Activated CD4-positive, alpha-beta T cell treated with anti-CD3 and anti-CD28 coated beads, Interleukin-2, amount 50 U/mL, for 24 hours (primary cell): ENCODE data around the gene DLGAP5.

ENCODE experiments used
- DNase-seq, 2 donors: peaks; one replicate each; pipeline ENCODE4 v3.0.0-alpha.2; 2020; ENCODE audit warnings: low read depth in 1 of 2, low spot score in 1 of 2

The DLGAP5 gene, protein sequence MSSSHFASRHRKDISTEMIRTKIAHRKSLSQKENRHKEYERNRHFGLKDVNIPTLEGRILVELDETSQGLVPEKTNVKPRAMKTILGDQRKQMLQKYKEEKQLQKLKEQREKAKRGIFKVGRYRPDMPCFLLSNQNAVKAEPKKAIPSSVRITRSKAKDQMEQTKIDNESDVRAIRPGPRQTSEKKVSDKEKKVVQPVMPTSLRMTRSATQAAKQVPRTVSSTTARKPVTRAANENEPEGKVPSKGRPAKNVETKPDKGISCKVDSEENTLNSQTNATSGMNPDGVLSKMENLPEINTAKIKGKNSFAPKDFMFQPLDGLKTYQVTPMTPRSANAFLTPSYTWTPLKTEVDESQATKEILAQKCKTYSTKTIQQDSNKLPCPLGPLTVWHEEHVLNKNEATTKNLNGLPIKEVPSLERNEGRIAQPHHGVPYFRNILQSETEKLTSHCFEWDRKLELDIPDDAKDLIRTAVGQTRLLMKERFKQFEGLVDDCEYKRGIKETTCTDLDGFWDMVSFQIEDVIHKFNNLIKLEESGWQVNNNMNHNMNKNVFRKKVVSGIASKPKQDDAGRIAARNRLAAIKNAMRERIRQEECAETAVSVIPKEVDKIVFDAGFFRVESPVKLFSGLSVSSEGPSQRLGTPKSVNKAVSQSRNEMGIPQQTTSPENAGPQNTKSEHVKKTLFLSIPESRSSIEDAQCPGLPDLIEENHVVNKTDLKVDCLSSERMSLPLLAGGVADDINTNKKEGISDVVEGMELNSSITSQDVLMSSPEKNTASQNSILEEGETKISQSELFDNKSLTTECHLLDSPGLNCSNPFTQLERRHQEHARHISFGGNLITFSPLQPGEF

DNA sequence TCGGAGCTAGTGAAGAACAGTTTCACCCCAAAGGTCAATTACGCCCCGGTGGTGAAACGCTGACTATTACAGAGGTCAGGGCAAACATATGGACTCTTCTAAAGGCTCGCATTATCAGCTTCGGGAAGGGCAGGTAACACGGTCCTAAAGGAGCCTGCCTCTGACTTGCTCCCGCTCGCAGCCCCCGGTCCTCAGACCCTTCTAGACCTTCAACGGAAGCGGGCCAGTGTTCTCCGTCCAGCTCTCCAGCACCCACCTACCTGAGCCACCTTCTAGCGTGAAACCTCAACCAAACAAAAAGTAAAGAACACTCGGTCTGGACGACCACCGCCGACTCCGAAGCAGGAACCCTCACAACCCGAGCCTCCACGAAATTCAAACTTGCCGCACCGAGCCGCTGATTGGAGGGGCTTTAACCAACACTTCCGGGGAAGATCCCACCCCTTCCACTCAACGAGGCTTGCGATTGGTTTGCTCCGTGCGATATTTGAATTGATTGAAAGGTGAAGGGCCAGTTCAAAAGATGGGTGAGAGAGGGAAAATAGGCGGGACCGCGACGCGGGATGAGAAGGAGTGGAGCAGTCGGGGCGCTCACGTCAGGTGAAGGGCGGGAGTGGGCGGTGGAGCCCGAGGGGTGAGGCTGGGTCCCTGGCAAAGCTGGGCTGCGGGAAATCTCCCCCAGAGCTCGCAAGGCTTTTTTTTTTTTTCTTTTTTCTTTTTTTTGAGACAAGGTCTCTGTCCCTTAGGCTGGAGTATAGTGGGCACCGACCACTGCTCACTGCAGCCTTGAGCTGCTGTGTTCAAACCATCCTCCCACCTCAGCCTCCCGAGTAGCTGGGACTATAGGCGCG lies at the start of gene DLGAP5:
TSS of gene DLGAP5 (minus strand) at position 383 of the 851 bp plus-strand sequence. CDS start 2,406 bp downstream, outside the sequence.
- peak; percentile 67 to 91 for DNase-seq

DNA sequence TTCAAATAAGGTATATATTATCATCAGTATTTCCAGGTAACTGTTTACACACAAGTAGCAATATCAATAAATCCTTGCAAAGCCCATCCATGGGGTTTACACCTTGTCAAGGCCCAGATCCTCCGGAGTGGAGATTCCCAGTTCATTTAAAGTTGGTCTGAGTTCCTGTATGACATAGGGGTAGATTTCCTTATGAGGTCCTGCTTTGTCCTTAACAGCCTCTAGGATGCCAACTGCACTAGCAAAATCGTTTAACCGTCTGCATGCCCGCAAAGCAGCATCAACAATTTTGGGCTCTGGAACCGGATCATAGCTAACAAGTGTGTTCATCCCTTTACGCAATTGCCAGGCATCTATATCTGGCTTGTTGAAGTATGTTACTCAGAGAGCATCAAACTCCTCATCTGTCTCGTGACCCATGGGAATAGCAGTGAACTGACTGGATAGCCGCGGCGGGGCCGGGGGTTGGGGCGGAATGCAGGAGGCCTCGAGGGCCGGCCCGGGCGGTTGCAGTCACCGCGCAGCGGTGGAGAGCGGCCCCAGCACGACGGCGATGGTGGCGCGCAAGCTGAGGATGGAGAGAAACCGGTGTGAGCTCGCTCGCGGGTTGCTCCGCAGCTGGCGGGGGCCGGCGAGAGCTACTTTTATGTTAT lies 49.3 kb upstream of the DLGAP5 start:
- no peak for DNase-seq

DNA sequence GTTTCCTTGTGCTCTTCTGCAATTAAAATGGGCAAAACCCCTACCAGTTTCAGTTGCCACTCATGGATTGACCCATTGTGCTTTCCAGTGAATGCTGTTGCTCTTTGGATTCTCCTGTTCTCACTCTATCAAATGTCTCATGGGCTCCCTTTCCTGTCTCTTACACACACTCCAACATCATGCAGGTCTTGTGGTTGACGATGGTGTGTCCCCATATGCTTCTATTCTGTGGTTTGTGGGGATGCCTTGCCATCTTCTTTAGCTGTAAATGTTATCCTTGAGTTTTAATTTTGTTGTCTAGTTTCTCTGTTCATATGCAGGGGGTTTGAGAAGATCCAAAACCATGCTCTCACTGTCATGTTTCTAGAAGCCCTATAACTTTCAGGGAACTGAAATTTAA lies 47.9 kb upstream of the DLGAP5 start:
- no peak for DNase-seq

DNA sequence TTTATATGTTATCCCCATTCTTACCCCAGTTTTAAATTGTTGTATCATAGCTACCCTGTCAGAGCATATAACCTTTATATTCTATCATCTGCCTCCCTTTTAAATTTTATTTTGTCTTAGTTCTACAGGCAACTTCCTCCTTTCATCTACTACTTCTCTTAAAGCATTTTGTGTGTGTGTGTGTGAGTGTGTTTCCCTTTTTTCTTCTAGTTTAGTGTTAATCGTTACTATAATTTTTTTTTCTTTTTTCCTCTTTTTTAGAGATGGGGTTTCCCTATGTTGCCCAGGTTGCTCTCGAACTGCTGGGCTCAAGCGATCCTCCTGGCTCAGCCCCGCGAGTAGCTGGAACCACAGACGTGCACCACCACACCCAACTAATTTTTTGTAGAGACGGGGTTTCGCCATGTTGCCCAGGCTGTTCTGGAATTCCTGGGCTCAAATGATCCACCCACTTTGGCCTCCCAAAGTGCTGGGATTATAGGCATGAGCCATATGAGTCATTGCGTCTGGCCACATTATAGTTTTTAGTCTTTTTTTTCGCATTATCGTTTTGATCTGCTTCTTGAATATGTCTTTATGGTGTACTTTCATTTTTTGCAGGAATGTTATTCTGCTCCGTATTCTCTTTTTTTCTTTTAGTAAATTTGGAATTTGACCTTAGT lies 46.8 kb upstream of the DLGAP5 start:
- DNase-seq, result no peak

DNA sequence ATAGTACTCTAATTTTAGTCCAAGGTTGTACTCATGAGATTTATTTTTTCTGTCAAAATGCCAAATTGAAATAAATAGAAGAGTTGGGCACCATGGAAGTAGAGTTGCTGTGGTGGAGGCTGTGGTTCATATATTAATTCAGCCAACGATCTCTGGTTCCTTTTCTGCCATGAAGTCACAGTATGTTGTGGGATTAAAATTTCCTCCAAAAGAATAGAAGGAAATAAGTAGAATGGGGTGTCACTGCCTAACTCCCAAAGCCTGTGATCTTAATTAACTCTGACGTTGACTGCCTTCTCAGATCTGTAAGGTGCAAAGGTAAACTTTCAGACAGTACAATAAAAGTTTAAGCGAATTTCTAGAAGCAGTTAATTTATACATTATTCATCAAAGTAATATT lies 42.2 kb upstream of the DLGAP5 start:
- DNase-seq, result no peak

DNA sequence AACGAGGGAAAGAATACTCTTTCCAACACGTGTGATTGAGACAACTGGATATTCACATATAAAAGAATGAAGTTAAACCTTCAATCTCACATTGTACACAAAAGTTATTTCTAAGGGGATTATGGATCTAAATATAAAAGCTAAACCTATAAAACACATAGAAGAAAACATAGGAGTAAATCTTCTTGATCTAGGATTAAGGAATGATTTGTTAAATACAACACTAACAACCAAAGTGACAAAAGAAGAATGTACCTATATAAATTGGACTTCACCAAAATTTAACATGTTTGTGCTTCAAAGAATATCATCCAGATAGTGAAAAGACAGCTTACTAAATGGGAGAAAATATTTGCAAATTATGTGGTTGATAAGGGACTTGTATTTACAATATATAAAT lies 36.9 kb upstream of the DLGAP5 start:
- DNase-seq, result no peak

DNA sequence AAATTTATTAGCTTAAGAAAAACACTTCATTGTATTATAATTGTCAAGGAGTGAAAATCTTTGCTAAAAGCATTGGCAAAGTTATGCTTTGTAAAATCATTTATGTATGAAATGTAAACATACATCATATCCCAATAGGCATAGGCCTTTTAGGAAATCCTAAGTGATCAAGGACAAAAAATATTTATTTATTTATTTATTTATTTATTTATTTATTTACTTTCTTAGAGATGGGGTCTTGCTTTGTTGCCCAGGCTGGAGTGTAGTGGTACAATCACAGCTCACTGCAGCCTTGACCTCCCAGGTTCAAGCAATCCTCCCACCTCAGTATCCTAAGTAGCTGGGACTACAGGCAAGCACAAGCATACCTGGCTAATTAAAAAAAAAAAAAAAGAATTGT lies 32.0 kb upstream of the DLGAP5 start:
- DNase-seq, result no peak

DNA sequence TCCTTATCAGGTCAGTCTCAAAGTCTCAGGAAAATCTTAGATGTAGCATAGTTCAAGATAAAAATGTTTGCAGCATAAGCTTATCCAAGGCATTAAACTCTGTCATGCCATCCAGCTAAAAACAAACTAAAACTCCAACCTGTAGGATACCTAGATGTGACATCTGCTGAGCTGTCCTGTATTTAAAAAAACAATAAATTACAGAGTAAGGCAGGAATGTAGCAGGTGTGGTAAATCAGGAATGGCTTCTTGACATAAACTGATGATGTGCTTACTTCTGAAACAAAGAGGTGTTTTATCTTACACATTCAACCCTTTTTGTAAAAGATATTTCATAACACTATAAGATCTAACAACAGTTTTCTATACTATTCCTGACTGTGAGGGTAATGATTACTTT lies 30.6 kb upstream of the DLGAP5 start:
- no peak for DNase-seq

DNA sequence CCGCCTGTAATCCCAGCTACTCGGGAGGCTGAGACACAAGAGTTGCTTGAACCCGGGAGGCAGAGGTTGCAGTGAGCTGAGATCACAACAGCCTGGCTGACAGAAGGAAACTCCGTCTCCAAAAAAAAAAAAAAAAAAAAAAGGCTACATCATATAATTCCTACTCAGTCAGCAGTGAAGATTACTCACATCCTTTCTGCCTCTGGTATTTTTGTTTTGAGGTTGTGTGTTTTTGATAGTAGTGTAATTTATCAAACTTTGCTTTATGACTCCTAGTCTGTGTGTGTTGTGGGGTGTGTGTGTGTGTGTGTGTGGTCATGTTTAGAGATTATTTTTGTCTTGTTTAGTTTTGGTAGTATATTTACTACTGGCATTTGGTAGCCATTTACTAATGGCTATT lies 29.8 kb upstream of the DLGAP5 start:
- DNase-seq, result no peak

DNA sequence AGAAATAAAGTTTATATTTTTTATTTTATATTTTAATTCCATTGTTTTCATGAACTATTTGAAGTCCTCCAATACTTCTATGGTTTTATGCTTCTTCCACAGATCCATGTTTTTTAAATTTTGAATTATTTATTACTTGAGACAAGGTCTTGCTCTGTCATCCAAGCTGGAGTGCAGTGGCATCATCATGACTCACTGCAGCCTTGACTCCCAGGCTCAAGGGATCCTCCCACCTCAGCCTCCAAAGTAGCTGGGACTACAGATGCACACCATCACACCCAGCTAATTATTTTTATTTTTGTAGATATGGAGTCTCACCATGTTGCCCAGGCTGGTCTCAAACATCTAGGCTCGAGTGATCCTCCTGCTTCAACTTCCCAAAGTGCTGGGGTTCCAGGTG lies 28.8 kb upstream of the DLGAP5 start:
- DNase-seq, result no peak

DNA sequence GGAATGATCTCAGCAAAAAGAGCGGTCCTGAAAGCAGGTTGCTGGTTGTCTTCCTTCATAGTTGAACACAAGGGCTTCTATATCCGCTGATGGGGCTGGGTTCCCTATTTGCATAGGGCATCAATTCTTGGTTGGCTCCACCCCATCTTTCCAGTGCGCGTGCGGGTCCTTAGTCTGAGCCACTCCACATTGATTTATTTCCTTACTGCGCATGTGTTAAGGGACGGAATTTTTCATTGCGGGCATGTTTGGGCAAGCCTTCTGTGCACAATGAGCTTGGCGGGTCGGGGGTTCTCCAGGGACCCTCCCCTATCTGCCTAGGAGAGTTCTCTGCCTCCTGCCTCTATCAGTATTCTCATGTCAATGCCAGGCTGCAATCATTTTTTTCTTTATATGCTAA lies 21.2 kb upstream of the DLGAP5 start:
- no peak for DNase-seq

DNA sequence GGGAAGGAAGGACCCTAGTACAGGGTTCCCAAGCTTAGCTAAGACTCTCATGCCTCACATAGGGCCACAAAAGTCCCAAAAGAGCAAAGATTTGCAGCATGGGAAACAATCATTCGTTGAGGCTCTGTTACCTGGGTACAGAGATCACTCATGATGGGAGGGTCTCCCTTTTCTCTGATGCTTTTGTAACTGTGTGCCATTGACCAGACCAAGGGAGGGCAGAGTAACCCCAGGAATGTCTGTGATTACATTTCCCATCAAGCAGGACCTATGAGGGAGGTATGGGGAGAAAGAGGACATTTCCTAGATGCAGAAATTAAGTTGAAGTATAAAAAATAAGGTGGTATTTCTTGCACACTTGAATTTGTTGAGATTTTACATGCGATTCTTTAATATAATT lies 16.4 kb upstream of the DLGAP5 start:
- DNase-seq, result no peak

DNA sequence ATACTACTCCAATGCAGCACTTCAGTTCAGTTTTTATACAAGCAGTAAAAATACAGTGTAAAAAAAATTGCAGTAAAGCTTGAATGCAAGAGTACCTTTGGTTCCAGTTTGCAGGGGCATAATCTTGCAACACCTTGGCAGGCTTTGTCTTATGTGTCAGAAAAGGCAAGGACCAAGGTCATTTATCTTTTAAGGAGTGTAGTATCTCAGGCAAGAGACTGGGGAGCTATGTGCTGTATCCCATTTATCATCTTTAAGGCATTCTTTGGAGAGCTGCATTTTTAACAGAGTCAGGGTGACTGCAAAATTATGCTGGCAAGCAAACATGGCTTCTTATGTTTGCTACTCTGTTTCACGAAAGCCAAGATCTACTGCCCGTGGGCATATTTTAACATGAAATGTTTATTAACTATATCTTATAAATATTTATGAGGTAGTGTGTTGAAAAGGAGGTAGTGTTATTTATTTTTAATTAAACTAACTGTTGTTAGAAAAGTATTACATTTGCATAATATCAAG lies 14.8 kb upstream of the DLGAP5 start:
- DNase-seq, result no peak

DNA sequence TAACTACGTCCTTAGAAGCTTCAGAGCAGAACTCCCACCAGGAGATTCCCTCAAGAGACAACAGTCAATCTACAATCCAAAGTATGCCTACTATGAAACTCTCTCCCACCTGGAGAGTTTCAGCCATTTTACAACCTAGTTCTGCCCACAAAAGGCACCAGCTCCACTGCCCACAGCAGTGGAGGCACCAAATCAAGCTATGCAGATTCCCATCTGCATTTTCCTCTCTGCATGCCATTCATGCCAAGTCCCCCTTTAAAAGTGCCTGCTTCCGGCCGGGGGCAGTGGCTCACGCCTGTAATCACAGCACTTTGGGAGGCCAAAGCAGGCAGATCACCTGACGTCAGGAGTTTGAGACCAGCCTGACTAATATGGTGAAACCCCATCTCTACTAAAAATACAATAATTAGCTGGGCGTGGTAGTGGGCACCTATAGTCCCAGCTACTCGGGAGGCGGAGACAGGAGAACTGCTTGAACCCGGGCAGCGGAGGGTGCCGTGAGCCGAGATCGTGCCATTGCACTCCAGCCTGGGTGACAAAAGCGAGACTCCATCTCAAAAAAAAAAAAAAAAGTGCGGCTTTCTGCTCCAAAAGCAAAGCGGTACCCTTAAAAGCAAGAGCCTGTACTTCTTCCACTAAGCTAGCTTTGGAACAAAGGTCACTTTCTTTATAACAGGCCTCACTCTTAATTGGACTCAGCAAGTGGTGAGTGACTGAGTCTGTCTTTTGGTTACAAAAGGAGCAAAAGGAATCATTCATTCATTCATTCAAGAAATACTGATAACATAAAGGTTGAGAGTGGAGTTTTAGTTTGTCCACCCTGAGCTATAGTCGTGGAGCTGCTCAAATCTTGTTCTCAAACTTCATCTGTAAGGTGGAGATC lies 10.1 kb upstream of the DLGAP5 start:
- DNase-seq, result no peak

DNA sequence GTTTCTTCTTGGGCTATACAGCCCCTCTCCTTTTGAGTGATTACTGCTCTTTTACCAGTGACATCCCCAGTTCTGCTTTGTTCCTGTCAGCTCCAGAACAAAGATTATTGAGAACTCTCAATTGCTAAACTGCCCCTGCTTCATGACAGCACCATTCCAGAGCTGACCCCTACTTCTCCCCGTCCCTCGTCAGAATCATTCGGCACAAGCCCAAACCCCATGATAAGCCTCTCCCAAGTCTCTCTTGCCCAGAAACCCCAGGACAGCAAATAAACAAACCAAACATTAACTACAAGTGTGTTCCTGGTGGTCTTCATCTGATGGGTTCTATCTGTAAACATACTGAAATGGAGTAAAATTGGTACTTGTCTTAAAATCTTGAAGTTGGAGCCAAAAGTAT lies 9.3 kb upstream of the DLGAP5 start:
- no peak for DNase-seq

DNA sequence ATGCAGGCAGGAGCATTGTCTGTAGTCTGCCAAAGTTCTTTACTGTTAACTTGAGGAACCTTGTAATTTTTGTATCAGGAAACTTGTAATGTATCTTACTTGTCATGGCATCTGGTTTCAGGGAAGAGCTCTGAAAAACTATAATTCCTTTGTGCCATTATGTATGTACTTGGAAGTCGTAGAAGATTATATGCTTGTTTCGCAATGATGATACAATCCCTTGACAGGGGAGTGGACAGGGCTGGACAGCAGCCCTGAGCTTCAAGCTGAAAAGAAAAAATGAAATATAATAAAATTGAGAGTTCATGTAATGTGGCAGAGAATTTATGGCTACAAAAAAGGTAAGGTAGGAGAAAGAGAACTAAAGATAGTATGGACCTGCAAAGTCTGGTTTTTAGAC lies 7.4 kb upstream of the DLGAP5 start:
- no peak for DNase-seq

DNA sequence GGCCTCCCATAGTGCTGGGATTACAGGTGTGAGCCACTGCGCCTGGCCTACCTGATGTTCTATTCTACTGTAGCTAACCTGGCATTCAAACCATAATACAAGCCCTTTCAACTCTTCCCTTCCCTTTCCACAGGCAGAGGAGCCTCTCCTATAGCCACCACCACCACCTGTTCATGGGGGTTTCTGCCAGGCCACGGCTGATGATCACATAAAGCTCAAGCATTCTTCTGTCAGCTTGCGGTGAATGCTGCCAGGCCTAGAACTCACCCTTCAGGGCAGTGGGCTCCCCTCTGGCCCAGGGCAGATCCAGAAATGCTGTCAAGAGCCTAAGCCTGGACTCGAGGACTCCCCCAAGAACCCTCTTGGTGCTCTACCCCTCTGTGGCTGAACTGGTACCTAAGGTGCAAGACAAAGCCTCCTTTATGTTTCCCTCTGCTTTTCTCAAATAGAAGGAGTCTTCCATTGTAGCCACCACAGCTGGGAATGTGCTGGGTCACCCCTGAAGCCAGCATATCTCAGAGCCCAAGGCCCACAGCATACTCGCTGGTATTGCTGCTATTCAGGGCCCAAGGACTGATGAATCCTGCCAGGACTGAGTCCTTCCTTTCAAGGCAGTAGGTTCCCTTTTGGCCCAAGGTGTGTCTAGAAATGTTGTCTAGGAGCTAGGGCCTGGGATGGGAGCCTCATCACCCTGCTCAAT lies 3.4 kb upstream of the DLGAP5 start:
- DNase-seq, result no peak

DNA sequence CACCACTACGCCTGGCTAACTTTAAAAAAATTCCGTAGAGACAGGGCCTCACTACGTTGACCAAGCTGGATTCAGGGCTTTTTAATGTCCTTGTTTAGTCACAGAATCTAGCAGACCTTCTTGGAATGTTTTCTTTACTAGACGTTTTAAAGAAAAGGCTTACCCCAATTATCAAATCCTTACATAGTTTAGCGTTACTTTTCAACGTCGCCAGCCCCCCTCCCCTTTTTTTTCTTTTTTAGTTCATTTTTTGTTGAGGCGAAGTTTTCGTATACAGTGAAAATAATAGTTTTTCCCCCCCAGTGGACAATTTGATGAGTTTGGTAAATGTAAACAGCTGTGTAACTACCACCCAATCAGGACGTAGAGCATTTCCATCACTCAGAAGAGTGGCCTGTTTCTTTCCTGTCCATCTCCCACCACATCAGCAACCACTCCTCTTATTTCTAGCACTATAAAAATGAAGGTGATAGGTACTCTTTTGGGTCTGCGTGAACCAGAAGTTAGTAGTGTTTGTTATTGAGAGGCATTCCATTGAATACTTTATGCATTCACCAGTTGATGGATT lies 753 bp upstream of the DLGAP5 start:
- DNase-seq, result no peak

DNA sequence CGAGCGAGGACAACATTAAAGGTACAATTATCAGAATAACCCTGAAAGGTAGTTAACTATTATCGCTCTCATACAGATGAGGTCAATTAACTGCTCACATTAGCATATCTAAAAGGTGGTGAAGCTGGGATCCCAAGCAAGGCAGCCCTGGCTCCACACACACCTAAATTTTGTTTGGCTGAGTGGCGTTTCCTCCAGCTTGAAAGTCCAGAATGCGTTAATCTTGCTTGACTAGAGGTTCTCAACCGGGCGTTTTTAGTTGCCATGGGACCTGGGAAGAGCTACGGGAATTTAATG lies 531 bp downstream of the DLGAP5 start:
- no peak for DNase-seq
